Stimulated activated naive B cell treated with anti-CD40 and anti-IgM and Interleukin-4, amounts not matched to agents 10 μg/mL and 1 μg/mL and 100 μg/mL, for 72 hours (primary cell): ENCODE measurements around the gene TSGA10.
"Not testable (repeated sequence)": the region's sequence is repeated elsewhere in the genome, so short reads cannot be mapped to it uniquely, and the experiment has no call there.

Experiments
- ATAC-seq, 2 donors: fragments of 150-1000 bp; cut with Tn5 transposase; replicated peaks; 2 replicates each; pipeline ENCODE4 v1.10.0; 2021; ENCODE audit warnings: moderate library complexity in 1 of 2
- DNase-seq: peaks from one replicate; pipeline ENCODE4 v3.0.0; 2021
- H3K27ac Mint-ChIP-seq: one replicate; pipeline ENCODE4 v1.8.0; 2022; ENCODE audit warnings: mild to moderate bottlenecking, mixed read lengths
- H3K27me3 Mint-ChIP-seq, 2 donors: one replicate each; pipeline ENCODE4 v1.8.0; 2022; ENCODE audit warnings: mixed read lengths in 2 of 2
- H3K36me3 Mint-ChIP-seq, 2 donors: one replicate each; pipeline ENCODE4 v1.8.0; 2022; ENCODE audit warnings: mixed read lengths in 2 of 2, mild to moderate bottlenecking in 1 of 2
- H3K4me1 Mint-ChIP-seq, 2 donors: one replicate each; pipeline ENCODE4 v1.8.0; 2022; ENCODE audit warnings: mixed read lengths in 2 of 2, mild to moderate bottlenecking in 1 of 2
- H3K4me3 Mint-ChIP-seq, 2 donors: one replicate each; pipeline ENCODE4 v1.8.0; 2022; ENCODE audit warnings: mild to moderate bottlenecking in 2 of 2, mixed read lengths in 2 of 2, moderate library complexity in 1 of 2
- H3K9me3 Mint-ChIP-seq, 2 donors: one replicate each; pipeline ENCODE4 v1.8.0; 2022; ENCODE audit warnings: mixed read lengths in 2 of 2, mild to moderate bottlenecking in 1 of 2

Gene TSGA10

GRCh38 chr2:99140056-99140859 lies 14.5 kb downstream of the TSGA10 start:
- Mint-ChIP-seq H3K27ac (peak overlapping the region; percentile 91), H3K4me1 (peaks cover 8 to 16% of the 10 kb centered on the region in 2 donors), H3K9me3 (no peaks in the 10 kb centered on the region), H3K4me3 (peak overlapping the region; percentile 97 to 99), H3K27me3 (no peaks in the 10 kb centered on the region), H3K36me3 (peaks cover 4 to 8% of the 10 kb centered on the region in 2 donors)
- no peak for DNase-seq
- no peak for ATAC-seq

GRCh38 chr2:99139003-99139402 lies 15.7 kb downstream of the TSGA10 start:
- H3K27ac Mint-ChIP-seq, result no peak overlapping the region
- peaks cover 2 to 4% of the 10 kb centered on the region in 2 donors for H3K9me3 Mint-ChIP-seq
- ATAC-seq (no peak), DNase-seq (no peak)
- peaks cover 9 to 16% of the 10 kb centered on the region in 2 donors for H3K4me1 Mint-ChIP-seq
- no peaks in the 10 kb centered on the region for H3K27me3 Mint-ChIP-seq
- H3K4me3 Mint-ChIP-seq, result no peak overlapping the region
- peaks cover 12 to 17% of the 10 kb centered on the region in 2 donors for H3K36me3 Mint-ChIP-seq

GRCh38 chr2:99135044-99135556 lies 19.6 kb downstream of the TSGA10 start:
- Mint-ChIP-seq H3K9me3 (peaks cover 23 to 30% of the 10 kb centered on the region in 2 donors), H3K36me3 (peaks cover 28 to 42% of the 10 kb centered on the region in 2 donors)
- not testable (repeated sequence) for ATAC-seq, H3K4me1 Mint-ChIP-seq, DNase-seq, H3K4me3 Mint-ChIP-seq, H3K27ac Mint-ChIP-seq, H3K27me3 Mint-ChIP-seq

DNA sequence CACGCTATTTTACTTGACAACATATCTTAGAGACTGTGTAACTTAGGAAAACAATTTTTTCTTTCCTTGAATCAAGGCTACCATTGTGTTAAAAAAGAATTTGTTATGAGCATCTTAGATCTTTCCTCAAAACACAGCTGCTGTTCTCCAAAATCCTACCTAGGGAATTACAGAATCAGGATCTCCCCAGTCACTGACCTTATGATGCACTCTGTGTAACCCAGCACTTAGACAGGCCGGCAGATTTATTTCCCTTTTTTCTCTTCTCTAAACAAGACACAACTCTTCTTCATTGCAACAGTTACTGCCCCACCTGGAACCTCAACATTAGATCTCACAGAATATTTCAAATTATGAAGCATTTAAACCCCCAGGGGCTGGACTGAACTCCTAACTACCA lies 26.8 kb downstream of the TSGA10 start:
- Mint-ChIP-seq H3K27me3 (no peaks in the 10 kb centered on the region), H3K4me3 (no peak overlapping the region), H3K27ac (no peak overlapping the region), H3K36me3 (peaks cover 48 to 61% of the 10 kb centered on the region in 2 donors), H3K4me1 (no peaks in the 10 kb centered on the region), H3K9me3 (peaks cover 34 to 39% of the 10 kb centered on the region in 2 donors)
- ATAC-seq, result no peak
- DNase-seq, result no peak

DNA sequence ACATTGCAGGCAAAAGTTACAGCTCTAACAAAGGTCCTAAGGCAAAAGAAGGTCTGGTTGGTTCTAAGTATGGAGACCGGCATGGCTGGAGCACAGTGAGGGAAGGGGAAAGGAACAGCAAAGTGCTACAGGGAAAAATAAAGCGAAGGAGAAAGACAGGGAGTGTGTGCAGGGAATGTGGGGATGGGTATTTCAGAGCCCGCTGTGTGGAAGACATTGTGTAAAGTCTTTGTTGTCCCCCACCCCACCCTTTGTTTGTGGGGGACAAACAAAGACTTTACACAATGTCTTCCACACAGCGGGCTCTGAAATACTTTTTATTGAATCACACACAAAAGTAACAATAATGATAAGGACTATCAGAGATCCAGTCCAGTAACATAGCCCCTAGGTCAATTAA lies 42.1 kb downstream of the TSGA10 start:
- no peaks in the 10 kb centered on the region for H3K9me3 Mint-ChIP-seq
- ATAC-seq, result no peak
- no peaks in the 10 kb centered on the region for H3K4me1 Mint-ChIP-seq
- DNase-seq, result no peak
- H3K27ac Mint-ChIP-seq, result no peak overlapping the region
- no peak overlapping the region for H3K4me3 Mint-ChIP-seq
- H3K36me3 Mint-ChIP-seq, result no peaks in the 10 kb centered on the region
- no peaks in the 10 kb centered on the region for H3K27me3 Mint-ChIP-seq

- DNase-seq, result no peak
- H3K4me1 Mint-ChIP-seq, result no peaks in the 10 kb centered on the region
- ATAC-seq, result no peak
- H3K4me3 Mint-ChIP-seq, result no peak overlapping the region
- no peaks in the 10 kb centered on the region for H3K9me3 Mint-ChIP-seq
- H3K36me3 Mint-ChIP-seq, result no peaks in the 10 kb centered on the region
- no peak overlapping the region for H3K27ac Mint-ChIP-seq
- H3K27me3 Mint-ChIP-seq, result no peaks in the 10 kb centered on the region
Measured at GRCh38 chr2:99111945-99112344, 42.8 kb downstream of the TSGA10 start.

DNA sequence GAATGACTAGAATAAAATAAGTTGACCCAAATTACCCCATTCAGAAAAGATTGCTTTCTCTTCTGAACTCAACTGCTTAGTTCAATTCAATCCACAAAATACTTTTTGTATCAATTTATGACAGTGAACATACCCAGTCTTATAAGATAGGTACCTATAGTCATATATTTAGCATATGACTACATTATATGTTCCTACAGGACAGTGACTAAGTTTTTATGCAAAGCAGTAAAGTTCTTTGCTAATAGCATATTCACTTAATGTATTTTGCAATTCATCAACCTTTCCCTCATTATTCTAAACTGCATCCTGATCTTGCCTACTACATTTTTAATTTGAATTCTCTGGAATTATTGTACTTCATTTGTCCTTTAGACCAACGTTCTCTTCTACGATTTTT lies 43.5 kb downstream of the TSGA10 start:
- ATAC-seq, result no peak
- Mint-ChIP-seq H3K9me3 (no peaks in the 10 kb centered on the region), H3K4me1 (no peaks in the 10 kb centered on the region), H3K4me3 (no peak overlapping the region), H3K27me3 (no peaks in the 10 kb centered on the region), H3K27ac (no peak overlapping the region), H3K36me3 (no peaks in the 10 kb centered on the region)
- DNase-seq, result no peak

DNA sequence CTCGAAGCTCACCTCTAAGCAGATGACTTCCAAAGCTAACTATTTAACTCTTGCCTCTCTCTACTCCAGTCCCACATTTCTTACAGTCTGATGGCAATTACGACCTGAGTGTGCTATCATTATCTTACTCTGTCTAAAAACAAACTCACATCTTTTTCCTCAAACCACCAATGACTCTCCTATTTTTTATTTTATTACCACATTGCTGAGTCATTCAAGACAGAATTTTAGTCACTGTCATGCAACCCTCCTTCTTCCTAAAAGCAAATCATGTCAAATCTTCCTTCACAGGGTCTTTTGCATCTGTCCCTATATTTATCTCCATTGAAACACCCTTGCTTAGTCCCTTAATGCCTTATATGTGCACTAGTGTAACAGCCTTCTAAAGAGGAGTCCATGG lies 47.8 kb downstream of the TSGA10 start:
- ATAC-seq (no peak), DNase-seq (no peak)
- no peak overlapping the region for H3K27ac Mint-ChIP-seq
- H3K9me3 Mint-ChIP-seq, result no peaks in the 10 kb centered on the region
- H3K27me3 Mint-ChIP-seq, result no peaks in the 10 kb centered on the region
- peaks cover 4 to 7% of the 10 kb centered on the region in 2 donors for H3K36me3 Mint-ChIP-seq
- H3K4me3 Mint-ChIP-seq, result no peak overlapping the region
- no peaks in the 10 kb centered on the region for H3K4me1 Mint-ChIP-seq

GRCh38 chr2:99104006-99104405 lies 50.7 kb downstream of the TSGA10 start:
- DNase-seq (no peak), ATAC-seq (no peak)
- Mint-ChIP-seq H3K4me3 (no peak overlapping the region), H3K4me1 (peaks cover 0 to 7% of the 10 kb centered on the region in 2 donors), H3K27ac (no peak overlapping the region), H3K27me3 (no peaks in the 10 kb centered on the region), H3K36me3 (peaks cover 4 to 7% of the 10 kb centered on the region in 2 donors), H3K9me3 (no peaks in the 10 kb centered on the region)

GRCh38 chr2:99101697-99102096 lies 53.0 kb downstream of the TSGA10 start:
- Mint-ChIP-seq H3K4me3 (no peak overlapping the region), H3K27me3 (no peaks in the 10 kb centered on the region), H3K36me3 (peaks cover 6 to 9% of the 10 kb centered on the region in 2 donors), H3K9me3 (no peaks in the 10 kb centered on the region), H3K4me1 (peaks cover 0 to 7% of the 10 kb centered on the region in 2 donors), H3K27ac (no peak overlapping the region)
- ATAC-seq (no peak), DNase-seq (no peak)

DNA sequence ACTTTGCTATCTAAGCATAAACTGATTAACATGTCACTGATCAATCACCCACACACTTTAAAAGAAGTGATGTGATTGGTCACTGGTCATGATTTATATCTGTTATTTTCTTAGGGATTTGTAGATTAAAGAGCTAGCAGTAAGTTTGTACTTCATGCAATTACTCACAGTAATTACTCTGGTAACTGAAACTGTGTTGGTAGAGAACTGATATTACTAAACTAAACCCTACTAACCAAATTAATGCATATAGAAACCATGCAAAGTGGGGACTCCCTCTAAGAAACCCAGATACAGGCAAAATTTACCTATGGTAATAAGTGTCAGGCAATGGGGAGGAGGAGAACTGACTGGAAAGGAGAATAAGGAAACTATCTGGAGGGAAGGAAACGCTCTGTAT lies 58.0 kb downstream of the TSGA10 start:
- DNase-seq (no peak), ATAC-seq (peak in 1 of 2 donors; percentile 19)
- H3K9me3 Mint-ChIP-seq, result peaks cover 0 to 9% of the 10 kb centered on the region in 2 donors
- H3K36me3 Mint-ChIP-seq, result peaks cover 12 to 24% of the 10 kb centered on the region in 2 donors
- H3K27ac Mint-ChIP-seq, result no peak overlapping the region
- H3K27me3 Mint-ChIP-seq, result no peaks in the 10 kb centered on the region
- H3K4me1 Mint-ChIP-seq, result peaks cover 1 to 6% of the 10 kb centered on the region in 2 donors
- H3K4me3 Mint-ChIP-seq, result no peak overlapping the region

GRCh38 chr2:99088017-99088416 lies 66.7 kb downstream of the TSGA10 start:
- no peaks in the 10 kb centered on the region for H3K27me3 Mint-ChIP-seq
- H3K36me3 Mint-ChIP-seq, result peaks cover 6 to 11% of the 10 kb centered on the region in 2 donors
- DNase-seq, result no peak
- no peak overlapping the region for H3K4me3 Mint-ChIP-seq
- peaks cover 0 to 2% of the 10 kb centered on the region in 2 donors for H3K4me1 Mint-ChIP-seq
- ATAC-seq, result no peak
- peaks cover 0 to 4% of the 10 kb centered on the region in 2 donors for H3K9me3 Mint-ChIP-seq
- H3K27ac Mint-ChIP-seq, result no peak overlapping the region

DNA sequence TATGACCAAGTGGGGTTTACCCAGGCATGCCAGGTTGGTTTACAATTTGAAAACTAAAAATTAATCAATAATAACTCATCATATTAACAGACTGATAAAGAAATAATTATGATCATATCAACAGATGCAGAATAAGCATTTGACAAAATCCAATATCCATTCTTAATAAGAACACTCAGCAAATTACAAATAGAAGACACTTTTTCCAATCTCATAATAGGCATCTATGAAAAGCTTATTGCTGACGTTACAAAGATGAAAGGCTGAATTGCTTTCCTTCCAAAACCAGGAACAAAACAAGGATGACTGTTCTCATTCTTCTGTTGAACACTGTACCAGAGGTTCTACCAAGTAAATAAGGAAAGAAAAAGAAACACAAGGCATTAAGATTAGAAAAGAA lies 68.4 kb downstream of the TSGA10 start:
- H3K4me3 Mint-ChIP-seq, result no peak overlapping the region
- peaks cover 0 to 2% of the 10 kb centered on the region in 2 donors for H3K4me1 Mint-ChIP-seq
- no peak overlapping the region for H3K27ac Mint-ChIP-seq
- DNase-seq, result no peak
- peaks cover 0 to 4% of the 10 kb centered on the region in 2 donors for H3K9me3 Mint-ChIP-seq
- ATAC-seq, result no peak
- H3K36me3 Mint-ChIP-seq, result peaks cover 6 to 8% of the 10 kb centered on the region in 2 donors
- H3K27me3 Mint-ChIP-seq, result no peaks in the 10 kb centered on the region

- H3K4me3 Mint-ChIP-seq, result no peak overlapping the region
Measured at GRCh38 chr2:99085421-99085820, 69.3 kb downstream of the TSGA10 start.

DNA sequence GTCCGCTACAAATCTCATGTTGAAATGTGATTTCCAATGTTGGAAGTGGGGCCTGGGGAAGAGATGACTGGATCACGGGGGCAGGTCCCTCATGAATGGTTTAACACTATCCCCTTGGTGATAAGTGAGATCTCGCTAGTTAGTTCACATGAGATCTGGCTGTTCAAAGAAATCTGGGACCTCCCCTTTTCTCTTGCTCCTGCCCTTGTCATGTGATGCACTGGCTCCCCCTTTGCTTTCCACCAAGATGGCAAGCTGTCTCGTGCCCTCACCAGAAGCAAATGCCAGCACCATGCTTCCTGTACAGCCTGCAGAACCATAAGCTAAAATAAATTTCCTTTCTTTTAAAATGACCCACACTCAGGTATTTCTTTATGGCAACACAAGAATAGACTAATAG lies 70.5 kb downstream of the TSGA10 start:
- peaks cover 6 to 7% of the 10 kb centered on the region in 2 donors for H3K36me3 Mint-ChIP-seq
- no peak for DNase-seq
- no peak for ATAC-seq

More at GRCh38 chr2:99085421-99085820, 69.3 kb downstream of the TSGA10 start:
- H3K9me3 Mint-ChIP-seq, result peaks cover 0 to 4% of the 10 kb centered on the region in 2 donors
- H3K27me3 Mint-ChIP-seq, result no peaks in the 10 kb centered on the region
- H3K4me1 Mint-ChIP-seq, result peaks cover 0 to 2% of the 10 kb centered on the region in 2 donors
- DNase-seq, result no peak
- no peak for ATAC-seq
- peaks cover 6 to 8% of the 10 kb centered on the region in 2 donors for H3K36me3 Mint-ChIP-seq
- H3K27ac Mint-ChIP-seq, result no peak overlapping the region

More for the DNA sequence above, 70.5 kb downstream of the TSGA10 start:
- H3K27me3 Mint-ChIP-seq, result peaks cover 0 to 5% of the 10 kb centered on the region in 2 donors
- peaks cover 0 to 2% of the 10 kb centered on the region in 2 donors for H3K4me1 Mint-ChIP-seq
- H3K27ac Mint-ChIP-seq, result no peak overlapping the region
- no peak overlapping the region for H3K4me3 Mint-ChIP-seq
- H3K9me3 Mint-ChIP-seq, result peaks cover 0 to 4% of the 10 kb centered on the region in 2 donors
